WTC11 (cell line): ENCODE data around the gene ARHGEF12. TPM values are rescaled to one million over a fixed set of nuclear protein-coding genes. Genes with fewer than 3 reads are reported as not detected.

Source experiments
- ATAC-seq: fragments of 200-7000 bp; cut with Tn5 transposase; 2 replicates; pipeline ENCODE4 v1.10.0; 2021; ENCODE audit warnings: mild to moderate bottlenecking, moderate library complexity
- CTCF ChIA-PET: fragments of 300-600 bp; sonication (Branson Sonifier 250); formaldehyde crosslinking; loops from one replicate; lab custom pipeline; 2021; ENCODE audit warnings: antibody characterized with exemption; lab: Charles Lee
- POLR2A ChIA-PET: fragments of 350-600 bp; sonication (Branson Sonifier 250); formaldehyde crosslinking; loops from one replicate; lab custom pipeline; 2021; ENCODE audit warnings: antibody characterized with exemption; lab: Charles Lee
- DNase-seq: peaks from one replicate; pipeline ENCODE4 v3.0.0; 2021; ENCODE audit warnings: low spot score
- H3K27ac Mint-ChIP-seq: 2 replicates; pipeline ENCODE4 v1.8.0; 2021; ENCODE audit warnings: mixed read lengths
- H3K27me3 Mint-ChIP-seq: 2 replicates; pipeline ENCODE4 v1.8.0; 2021; ENCODE audit warnings: low read depth, mild to moderate bottlenecking, moderate library complexity, mixed read lengths
- H3K36me3 Mint-ChIP-seq: 2 replicates; pipeline ENCODE4 v1.8.0; 2021; ENCODE audit warnings: mixed read lengths
- H3K4me1 Mint-ChIP-seq: 2 replicates; pipeline ENCODE4 v1.8.0; 2022; ENCODE audit warnings: mixed read lengths
- H3K4me3 Mint-ChIP-seq: 2 replicates; pipeline ENCODE4 v1.8.0; 2021; ENCODE audit warnings: mild to moderate bottlenecking, moderate library complexity, mixed read lengths
- H3K9me3 Mint-ChIP-seq: 2 replicates; pipeline ENCODE4 v1.8.0; 2021; ENCODE audit warnings: mixed read lengths
- AFF4 ChIP-seq: sonication (generic); formaldehyde crosslinking; IDR thresholded peaks from 2 replicates; pipeline ENCODE4 v1.8.1; 2023; ENCODE audit warnings: mild to moderate bottlenecking, missing genetic modification reagents, borderline replicate concordance
- CREB1 ChIP-seq: sonication (generic); formaldehyde crosslinking; IDR thresholded peaks from 2 replicates; pipeline ENCODE4 v1.8.0; 2023; ENCODE audit warnings: mild to moderate bottlenecking, missing genetic modification reagents
- EMX1 ChIP-seq: fragments of 250-450 bp; sonication (Bioruptor Pico); IDR thresholded peaks from 2 replicates; pipeline ENCODE4 v1.8.0; 2021; ENCODE audit warnings: mild to moderate bottlenecking
- FOXK1 ChIP-seq: sonication (generic); formaldehyde crosslinking; IDR thresholded peaks from 2 replicates; pipeline ENCODE4 v1.8.0; 2022; ENCODE audit warnings: mild to moderate bottlenecking, moderate library complexity, missing genetic modification reagents
- FOXP1 ChIP-seq: sonication (generic); formaldehyde crosslinking; IDR thresholded peaks from 2 replicates; pipeline ENCODE4 v1.8.0; 2022; ENCODE audit warnings: missing genetic modification reagents, mild to moderate bottlenecking, moderate library complexity, borderline replicate concordance
- NFE2L1 ChIP-seq: sonication (generic); formaldehyde crosslinking; IDR thresholded peaks from 2 replicates; pipeline ENCODE4 v1.8.1; 2023; ENCODE audit warnings: missing genetic modification reagents
- NFYB ChIP-seq: sonication (generic); formaldehyde crosslinking; conservative IDR thresholded peaks from 2 replicates; pipeline ENCODE4 v1.8.0; 2022; ENCODE audit warnings: low read depth, missing genetic modification reagents
- NR3C1 ChIP-seq: sonication (generic); formaldehyde crosslinking; conservative IDR thresholded peaks from 2 replicates; pipeline ENCODE4 v1.8.1; 2023; ENCODE audit warnings: low read depth, mild to moderate bottlenecking, missing genetic modification reagents
- ZNF121 ChIP-seq: sonication (generic); formaldehyde crosslinking; IDR thresholded peaks from 2 replicates; pipeline ENCODE4 v1.8.0; 2023; ENCODE audit warnings: missing genetic modification reagents
- ZNF396 ChIP-seq: fragments of 250-450 bp; sonication (Bioruptor Pico); IDR thresholded peaks from 2 replicates; pipeline ENCODE4 v1.8.0; 2021; ENCODE audit warnings: mild to moderate bottlenecking, moderate library complexity, borderline replicate concordance
- total RNA-seq: library from RNA; stranded (reverse); gene quantifications from 3 replicates; pipeline ENCODE4 v1.2.3, GENCODE V29; 2021
- TF ChIP-seq, protein P1 (sequence below): fragments of 250-450 bp; sonication (Bioruptor Pico); IDR thresholded peaks from 2 replicates; pipeline ENCODE4 v2.1.2; 2022; ENCODE audit warnings: mild to moderate bottlenecking, moderate library complexity
- TF ChIP-seq, protein P2 (sequence below): sonication (generic); formaldehyde crosslinking; IDR thresholded peaks from 2 replicates; pipeline ENCODE4 v1.8.0; 2022; ENCODE audit warnings: missing genetic modification reagents
- TF ChIP-seq, protein P3 (sequence below): fragments of 250-450 bp; sonication (Bioruptor Pico); IDR thresholded peaks from 2 replicates; pipeline ENCODE4 v1.8.0; 2021; ENCODE audit warnings: mild to moderate bottlenecking
- TF ChIP-seq, protein P4 (sequence below): sonication (generic); formaldehyde crosslinking; conservative IDR thresholded peaks from 2 replicates; pipeline ENCODE4 v1.8.1; 2023; ENCODE audit warnings: mild to moderate bottlenecking, low read depth, missing genetic modification reagents, moderate library complexity
- TF ChIP-seq, protein P5 (sequence below): sonication (generic); formaldehyde crosslinking; IDR thresholded peaks from 2 replicates; pipeline ENCODE4 v1.8.0; 2022; ENCODE audit warnings: mild to moderate bottlenecking, missing genetic modification reagents
- TF ChIP-seq, protein P6 (sequence below): sonication (generic); formaldehyde crosslinking; IDR thresholded peaks from 2 replicates; pipeline ENCODE4 v1.8.0; 2023; ENCODE audit warnings: missing genetic modification reagents

ARHGEF12 gene
- total RNA-seq, 1 experiment from 2014 or later, result 35.8 TPM

GRCh38 chr11:120324932-120325810 is 11.0 kb upstream of the ARHGEF12 start, which contains the start of gene TLCD5 (continued):
- TF ChIP-seq, protein P1, sequence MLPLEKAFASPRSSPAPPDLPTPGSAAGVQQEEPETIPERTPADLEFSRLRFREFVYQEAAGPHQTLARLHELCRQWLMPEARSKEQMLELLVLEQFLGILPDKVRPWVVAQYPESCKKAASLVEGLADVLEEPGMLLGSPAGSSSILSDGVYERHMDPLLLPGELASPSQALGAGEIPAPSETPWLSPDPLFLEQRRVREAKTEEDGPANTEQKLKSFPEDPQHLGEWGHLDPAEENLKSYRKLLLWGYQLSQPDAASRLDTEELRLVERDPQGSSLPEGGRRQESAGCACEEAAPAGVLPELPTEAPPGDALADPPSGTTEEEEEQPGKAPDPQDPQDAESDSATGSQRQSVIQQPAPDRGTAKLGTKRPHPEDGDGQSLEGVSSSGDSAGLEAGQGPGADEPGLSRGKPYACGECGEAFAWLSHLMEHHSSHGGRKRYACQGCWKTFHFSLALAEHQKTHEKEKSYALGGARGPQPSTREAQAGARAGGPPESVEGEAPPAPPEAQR (CRISPR knock-in tag), result no peak
- TF ChIP-seq AFF4 (CRISPR knock-in tag), result no peak
- TF ChIP-seq EMX1 (CRISPR knock-in tag), result no peak
- peak; percentile 96 for TF ChIP-seq FOXP1 (CRISPR knock-in tag)

DNA sequence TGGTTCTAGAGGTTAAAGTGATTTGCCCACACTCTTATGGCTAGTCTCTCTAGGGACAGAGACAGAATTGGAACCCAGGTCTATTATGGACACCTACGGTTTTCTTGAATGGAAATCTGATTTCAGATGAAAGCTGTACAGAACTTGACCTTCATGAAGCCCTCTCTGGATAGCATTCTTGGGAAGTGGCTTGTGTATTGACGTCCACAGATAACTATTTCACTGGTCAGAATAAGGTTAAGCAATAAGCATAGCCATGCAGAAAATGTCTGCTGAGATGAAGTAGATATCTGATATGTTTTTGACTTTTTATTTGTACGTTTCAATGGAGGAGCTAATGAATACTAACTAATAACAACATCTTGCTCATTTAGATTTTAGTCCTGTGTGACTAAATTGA is 10.0 kb upstream of the ARHGEF12 start:
- Mint-ChIP-seq H3K9me3 (peaks cover 3% of the 10 kb centered on the region; the same call in 1 of the 2 replicates), H3K4me1 (peaks cover 17% of the 10 kb centered on the region), H3K4me3 (peak overlapping the region; percentile 78), H3K36me3 (peaks cover 6% of the 10 kb centered on the region), H3K27ac (no peak overlapping the region), H3K27me3 (peaks cover 16% of the 10 kb centered on the region)
- CTCF ChIA-PET, result interaction anchor here (1.1 to 2.5 kb wide), 2 partner anchors 9 to 23 kb away, joined by 3 to 26 read pairs; partner anchors contain the start of gene ARHGEF12
- POLR2A ChIA-PET, result no interaction called here
- TF ChIP-seq, protein P2, sequence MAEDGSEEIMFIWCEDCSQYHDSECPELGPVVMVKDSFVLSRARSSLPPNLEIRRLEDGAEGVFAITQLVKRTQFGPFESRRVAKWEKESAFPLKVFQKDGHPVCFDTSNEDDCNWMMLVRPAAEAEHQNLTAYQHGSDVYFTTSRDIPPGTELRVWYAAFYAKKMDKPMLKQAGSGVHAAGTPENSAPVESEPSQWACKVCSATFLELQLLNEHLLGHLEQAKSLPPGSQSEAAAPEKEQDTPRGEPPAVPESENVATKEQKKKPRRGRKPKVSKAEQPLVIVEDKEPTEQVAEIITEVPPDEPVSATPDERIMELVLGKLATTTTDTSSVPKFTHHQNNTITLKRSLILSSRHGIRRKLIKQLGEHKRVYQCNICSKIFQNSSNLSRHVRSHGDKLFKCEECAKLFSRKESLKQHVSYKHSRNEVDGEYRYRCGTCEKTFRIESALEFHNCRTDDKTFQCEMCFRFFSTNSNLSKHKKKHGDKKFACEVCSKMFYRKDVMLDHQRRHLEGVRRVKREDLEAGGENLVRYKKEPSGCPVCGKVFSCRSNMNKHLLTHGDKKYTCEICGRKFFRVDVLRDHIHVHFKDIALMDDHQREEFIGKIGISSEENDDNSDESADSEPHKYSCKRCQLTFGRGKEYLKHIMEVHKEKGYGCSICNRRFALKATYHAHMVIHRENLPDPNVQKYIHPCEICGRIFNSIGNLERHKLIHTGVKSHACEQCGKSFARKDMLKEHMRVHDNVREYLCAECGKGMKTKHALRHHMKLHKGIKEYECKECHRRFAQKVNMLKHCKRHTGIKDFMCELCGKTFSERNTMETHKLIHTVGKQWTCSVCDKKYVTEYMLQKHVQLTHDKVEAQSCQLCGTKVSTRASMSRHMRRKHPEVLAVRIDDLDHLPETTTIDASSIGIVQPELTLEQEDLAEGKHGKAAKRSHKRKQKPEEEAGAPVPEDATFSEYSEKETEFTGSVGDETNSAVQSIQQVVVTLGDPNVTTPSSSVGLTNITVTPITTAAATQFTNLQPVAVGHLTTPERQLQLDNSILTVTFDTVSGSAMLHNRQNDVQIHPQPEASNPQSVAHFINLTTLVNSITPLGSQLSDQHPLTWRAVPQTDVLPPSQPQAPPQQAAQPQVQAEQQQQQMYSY (CRISPR knock-in tag), result no peak
- TF ChIP-seq, protein P3, sequence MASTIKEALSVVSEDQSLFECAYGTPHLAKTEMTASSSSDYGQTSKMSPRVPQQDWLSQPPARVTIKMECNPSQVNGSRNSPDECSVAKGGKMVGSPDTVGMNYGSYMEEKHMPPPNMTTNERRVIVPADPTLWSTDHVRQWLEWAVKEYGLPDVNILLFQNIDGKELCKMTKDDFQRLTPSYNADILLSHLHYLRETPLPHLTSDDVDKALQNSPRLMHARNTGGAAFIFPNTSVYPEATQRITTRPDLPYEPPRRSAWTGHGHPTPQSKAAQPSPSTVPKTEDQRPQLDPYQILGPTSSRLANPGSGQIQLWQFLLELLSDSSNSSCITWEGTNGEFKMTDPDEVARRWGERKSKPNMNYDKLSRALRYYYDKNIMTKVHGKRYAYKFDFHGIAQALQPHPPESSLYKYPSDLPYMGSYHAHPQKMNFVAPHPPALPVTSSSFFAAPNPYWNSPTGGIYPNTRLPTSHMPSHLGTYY (CRISPR knock-in tag), result no peak
- no peak for TF ChIP-seq NFE2L1
- TF ChIP-seq NR3C1 (CRISPR knock-in tag), result no peak
- TF ChIP-seq, protein P4, sequence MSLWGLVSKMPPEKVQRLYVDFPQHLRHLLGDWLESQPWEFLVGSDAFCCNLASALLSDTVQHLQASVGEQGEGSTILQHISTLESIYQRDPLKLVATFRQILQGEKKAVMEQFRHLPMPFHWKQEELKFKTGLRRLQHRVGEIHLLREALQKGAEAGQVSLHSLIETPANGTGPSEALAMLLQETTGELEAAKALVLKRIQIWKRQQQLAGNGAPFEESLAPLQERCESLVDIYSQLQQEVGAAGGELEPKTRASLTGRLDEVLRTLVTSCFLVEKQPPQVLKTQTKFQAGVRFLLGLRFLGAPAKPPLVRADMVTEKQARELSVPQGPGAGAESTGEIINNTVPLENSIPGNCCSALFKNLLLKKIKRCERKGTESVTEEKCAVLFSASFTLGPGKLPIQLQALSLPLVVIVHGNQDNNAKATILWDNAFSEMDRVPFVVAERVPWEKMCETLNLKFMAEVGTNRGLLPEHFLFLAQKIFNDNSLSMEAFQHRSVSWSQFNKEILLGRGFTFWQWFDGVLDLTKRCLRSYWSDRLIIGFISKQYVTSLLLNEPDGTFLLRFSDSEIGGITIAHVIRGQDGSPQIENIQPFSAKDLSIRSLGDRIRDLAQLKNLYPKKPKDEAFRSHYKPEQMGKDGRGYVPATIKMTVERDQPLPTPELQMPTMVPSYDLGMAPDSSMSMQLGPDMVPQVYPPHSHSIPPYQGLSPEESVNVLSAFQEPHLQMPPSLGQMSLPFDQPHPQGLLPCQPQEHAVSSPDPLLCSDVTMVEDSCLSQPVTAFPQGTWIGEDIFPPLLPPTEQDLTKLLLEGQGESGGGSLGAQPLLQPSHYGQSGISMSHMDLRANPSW (CRISPR knock-in tag), result no peak
- TF ChIP-seq FOXK1 (CRISPR knock-in tag), result no peak
- TF ChIP-seq, protein P5, sequence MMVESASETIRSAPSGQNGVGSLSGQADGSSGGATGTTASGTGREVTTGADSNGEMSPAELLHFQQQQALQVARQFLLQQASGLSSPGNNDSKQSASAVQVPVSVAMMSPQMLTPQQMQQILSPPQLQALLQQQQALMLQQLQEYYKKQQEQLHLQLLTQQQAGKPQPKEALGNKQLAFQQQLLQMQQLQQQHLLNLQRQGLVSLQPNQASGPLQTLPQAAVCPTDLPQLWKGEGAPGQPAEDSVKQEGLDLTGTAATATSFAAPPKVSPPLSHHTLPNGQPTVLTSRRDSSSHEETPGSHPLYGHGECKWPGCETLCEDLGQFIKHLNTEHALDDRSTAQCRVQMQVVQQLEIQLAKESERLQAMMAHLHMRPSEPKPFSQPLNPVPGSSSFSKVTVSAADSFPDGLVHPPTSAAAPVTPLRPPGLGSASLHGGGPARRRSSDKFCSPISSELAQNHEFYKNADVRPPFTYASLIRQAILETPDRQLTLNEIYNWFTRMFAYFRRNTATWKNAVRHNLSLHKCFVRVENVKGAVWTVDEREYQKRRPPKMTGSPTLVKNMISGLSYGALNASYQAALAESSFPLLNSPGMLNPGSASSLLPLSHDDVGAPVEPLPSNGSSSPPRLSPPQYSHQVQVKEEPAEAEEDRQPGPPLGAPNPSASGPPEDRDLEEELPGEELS, result no peak
- no peak for TF ChIP-seq CREB1 (CRISPR knock-in tag)
- TF ChIP-seq, protein P6, sequence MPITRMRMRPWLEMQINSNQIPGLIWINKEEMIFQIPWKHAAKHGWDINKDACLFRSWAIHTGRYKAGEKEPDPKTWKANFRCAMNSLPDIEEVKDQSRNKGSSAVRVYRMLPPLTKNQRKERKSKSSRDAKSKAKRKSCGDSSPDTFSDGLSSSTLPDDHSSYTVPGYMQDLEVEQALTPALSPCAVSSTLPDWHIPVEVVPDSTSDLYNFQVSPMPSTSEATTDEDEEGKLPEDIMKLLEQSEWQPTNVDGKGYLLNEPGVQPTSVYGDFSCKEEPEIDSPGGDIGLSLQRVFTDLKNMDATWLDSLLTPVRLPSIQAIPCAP (CRISPR knock-in tag), result no peak
- no peak for TF ChIP-seq ZNF121 (CRISPR knock-in tag)
- no peak for TF ChIP-seq NFYB (CRISPR knock-in tag)
- no peak for TF ChIP-seq ZNF396
- no peak for DNase-seq
- ATAC-seq, result no peak
